HG03095 (cell line): ENCODE data around the gene PNMA8C.
"Not testable (repeated sequence)": the region's sequence is repeated elsewhere in the genome, so short reads cannot be mapped to it uniquely, and the experiment has no call there.

Experiments
- ATAC-seq: cut with Tn5 transposase; IDR thresholded peaks from one replicate; pipeline ENCODE4 v1.9.1; 2021; ENCODE audit warnings: moderate library complexity; ENCODE audit not compliant: unreplicated experiment

PNMA8C gene

DNA sequence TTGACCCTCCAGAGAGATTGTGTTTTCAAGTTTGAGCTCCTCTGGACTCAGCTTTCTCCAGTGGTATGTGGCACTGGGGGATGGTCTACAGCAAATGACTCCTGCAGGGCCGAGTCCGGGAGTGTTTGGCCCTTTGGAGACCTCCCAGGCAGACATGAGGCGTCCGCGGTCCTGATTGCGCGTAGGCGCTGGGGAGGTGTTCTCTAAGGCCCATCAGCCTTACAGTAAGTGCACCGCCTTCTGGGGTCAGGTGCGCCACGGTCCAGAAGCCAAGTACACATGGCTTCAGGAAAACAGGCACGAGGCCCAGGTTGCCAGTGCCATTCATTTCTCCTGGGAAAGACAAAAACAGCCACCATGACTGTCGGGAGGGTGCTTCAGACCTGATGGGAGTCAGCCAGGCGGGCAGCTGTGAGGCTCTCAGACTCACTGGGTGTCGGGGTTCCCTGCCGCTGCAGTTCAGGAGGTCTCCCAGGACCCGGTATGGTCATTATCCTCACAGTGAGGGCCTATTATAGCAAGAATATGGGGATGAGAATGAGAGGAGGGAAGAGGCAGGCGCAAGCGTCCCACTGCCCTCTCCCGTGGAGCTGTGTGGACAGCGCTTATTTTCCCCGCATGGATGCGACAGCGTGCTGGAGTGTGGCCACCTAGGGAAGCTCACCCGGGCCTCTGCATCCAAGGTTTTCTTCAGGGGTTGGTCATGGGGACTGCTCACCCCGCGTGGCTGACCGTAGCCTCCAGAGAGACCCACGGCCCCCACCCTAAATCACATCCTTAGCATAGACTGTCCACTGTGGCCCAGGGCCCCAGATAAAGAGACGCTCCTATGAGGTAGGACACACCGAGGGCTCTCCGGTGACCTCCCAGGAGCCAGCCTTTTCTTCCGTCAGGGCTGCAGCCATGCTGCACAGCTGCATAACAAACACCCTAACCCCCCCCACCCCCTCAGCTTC is 37.2 kb downstream of the PNMA8C start:
- no peak for ATAC-seq

DNA sequence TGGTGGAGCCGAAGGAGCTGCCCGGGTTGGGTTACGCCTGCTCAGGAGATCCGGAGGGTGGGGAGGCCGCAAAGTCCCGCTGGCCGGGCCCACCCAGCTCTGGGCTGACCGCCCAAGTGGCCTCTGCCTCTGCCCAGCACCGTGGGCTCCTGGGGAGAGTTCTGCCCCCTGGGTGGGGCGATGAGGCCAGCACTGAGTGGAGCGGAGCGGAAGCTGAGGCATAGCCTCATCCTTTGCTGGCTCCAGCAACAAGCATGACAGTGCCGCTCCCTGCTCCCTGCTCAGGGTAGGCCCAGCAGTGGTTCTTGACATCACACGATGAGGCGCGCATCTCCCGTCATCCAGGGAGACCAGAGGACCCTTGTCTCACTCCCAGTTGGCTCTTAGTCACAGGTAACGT is 37.9 kb downstream of the PNMA8C start:
- ATAC-seq: no peak

- ATAC-seq: no peak
Observed at GRCh38 chr19:46390121-46390858, 38.4 kb downstream of the PNMA8C start.

DNA sequence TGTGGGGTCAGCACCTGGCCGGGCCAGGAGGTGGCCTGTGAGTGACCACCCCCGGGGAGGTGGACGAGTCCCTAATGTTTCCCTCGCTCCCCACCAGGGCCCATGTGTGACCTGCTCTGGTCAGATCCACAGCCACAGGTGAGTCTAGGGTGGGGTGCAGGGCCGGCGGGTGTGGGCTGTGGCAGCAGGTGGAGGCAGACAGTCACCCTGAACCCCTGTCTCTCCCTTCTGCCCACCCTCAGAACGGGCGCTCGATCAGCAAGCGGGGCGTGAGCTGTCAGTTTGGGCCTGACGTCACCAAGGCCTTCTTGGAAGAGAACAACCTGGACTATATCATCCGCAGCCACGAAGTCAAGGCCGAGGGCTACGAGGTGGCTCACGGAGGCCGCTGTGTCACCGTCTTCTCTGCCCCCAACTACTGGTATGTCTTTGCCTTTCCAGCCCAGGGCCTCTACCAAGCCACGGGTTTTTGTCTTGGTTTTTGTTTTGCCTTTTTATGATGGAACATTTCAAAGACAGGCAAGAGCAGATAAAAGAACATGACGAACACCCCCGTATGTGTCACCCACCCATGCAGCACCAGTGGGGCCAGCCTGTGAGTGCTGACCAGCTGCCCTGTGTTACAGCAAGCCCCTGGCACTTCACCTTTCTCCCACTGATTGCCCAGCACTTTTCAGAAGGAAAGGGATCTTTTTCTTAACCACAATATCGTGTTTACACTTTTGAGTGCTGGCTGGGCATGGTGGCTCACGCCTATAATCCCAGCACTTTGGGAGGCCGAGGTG is 40.2 kb downstream of the PNMA8C start:
- ATAC-seq: no peak

GRCh38 chr19:46387713-46388130 is 41.0 kb downstream of the PNMA8C start:
- ATAC-seq: no peak

DNA sequence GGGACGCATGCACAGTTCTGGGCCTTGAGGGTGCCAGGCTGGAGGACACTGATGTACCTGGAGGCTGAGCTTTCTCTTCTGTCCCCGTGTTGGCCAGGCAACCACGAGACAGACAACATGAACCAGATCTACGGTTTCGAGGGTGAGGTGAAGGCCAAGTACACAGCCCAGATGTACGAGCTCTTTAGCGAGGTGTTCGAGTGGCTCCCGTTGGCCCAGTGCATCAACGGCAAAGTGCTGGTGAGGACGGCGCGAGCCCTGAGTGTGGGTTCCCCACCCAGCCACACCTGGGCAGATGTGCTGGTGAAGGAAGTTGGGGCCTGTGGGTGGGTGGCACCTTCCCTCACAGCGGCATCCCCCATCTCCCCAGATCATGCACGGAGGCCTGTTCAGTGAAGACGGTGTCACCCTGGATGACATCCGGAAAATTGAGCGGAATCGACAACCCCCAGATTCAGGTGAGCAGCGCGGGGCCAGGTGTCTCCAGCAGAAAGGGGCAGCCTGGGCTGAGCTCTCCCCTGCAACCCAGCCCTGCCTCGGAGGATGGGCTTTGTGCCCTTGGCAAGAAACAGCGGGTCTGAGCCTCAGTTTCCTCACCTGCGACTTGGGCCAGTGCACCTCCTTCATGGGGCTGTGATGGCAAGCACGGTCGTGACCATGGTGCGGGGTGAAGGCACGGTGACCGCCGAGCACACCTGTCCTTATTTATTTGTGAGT is 41.6 kb downstream of the PNMA8C start:
- ATAC-seq: no peak

DNA sequence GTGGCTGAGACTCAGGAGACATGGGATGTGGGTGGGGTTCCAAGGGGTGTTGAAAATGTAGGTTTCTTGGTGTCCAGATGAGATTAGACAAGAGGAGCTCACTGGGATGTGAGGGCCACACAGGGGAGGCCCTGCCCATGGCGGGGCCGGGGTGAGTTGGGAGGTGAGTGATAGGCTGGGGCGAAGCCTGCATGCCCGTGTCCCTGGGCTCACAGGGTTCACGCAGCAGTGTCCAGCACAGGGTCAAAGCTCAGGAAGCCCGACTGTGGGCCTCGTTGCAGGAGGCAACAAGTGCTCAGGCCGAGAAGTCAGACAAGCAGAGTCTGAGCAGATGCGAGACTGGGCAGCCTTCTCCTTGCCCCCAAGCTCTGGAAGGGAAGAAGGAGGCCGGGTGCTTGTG is 42.6 kb downstream of the PNMA8C start:
- no peak for ATAC-seq

DNA sequence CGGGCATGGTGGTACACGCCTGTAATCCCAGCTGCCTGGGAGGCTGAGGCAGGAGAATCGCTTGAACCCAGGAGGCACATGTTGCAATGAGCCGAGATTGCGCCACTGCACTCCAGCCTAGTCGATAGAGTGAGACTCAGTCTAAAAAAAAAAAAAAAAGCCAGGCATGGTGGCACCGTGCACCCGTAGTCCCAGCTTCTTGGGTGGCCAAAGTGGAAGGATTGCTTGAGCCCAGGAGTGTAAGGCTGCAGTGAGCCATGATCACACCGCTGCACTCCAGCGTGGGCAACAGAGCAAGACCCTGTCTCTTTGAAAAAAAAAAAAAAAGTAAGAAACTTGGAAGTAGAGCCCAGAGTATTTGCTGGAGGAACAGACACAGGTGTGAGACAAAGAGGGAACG is 43.1 kb downstream of the PNMA8C start:
- ATAC-seq: no peak

DNA sequence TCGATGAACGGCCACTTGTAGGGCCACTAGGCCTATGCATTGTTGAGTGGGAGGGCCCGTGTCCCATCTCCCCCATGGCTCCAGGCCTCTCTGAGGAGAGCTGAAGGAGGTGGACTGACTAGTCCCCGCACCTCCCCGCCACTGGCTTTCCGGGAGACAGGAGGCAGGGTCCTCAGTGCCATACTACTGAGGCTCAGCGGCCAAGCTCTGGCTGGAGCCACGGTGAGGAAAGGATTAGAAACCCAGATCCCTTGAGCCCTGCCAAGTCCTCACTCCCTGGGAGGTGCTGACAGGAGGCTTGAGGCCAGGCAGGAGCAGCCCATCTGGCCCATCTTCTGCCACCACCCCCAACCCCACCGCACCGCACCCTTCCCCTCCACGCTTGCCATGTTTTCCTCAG is 44.3 kb downstream of the PNMA8C start:
- ATAC-seq: no peak

GRCh38 chr19:46383846-46384245 is 44.9 kb downstream of the PNMA8C start:
- ATAC-seq: no peak

DNA sequence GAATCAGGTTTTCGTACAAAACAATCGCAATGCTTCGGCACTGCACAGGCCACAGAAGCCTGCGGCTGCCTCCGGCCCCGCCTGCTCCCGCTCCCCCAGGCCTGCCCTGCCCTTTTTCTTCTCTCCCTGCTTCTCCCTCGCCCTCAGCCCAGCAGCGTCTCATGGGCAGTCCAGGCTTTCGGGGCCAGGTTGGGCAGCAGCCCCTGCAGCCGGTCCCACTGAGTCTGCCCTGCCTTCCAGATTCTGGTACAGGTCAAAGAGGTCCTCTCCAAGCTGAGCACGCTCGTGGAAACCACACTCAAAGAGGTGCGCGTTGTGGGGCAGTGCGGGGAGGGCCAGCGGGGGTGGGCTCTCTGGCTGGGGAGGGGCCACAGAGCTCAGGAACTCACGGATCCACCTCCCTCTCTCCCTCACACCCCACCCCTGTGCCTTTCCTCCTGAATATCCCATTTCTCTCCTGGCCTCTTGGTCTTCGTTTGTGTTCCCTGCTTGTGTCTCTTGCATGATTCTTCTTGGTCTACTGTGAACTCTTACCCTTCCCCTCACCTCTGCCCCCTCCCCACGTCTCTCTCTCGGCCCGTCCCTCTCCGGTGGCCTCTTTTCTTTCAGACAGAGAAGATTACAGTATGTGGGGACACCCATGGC is 45.4 kb downstream of the PNMA8C start:
- no peak for ATAC-seq

GRCh38 chr19:46381756-46382345 is 46.9 kb downstream of the PNMA8C start:
- no peak for ATAC-seq

- no peak for ATAC-seq
Observed at GRCh38 chr19:46381346-46381745, 47.4 kb downstream of the PNMA8C start.

GRCh38 chr19:46380690-46381089 is 48.0 kb downstream of the PNMA8C start:
- no peak for ATAC-seq

DNA sequence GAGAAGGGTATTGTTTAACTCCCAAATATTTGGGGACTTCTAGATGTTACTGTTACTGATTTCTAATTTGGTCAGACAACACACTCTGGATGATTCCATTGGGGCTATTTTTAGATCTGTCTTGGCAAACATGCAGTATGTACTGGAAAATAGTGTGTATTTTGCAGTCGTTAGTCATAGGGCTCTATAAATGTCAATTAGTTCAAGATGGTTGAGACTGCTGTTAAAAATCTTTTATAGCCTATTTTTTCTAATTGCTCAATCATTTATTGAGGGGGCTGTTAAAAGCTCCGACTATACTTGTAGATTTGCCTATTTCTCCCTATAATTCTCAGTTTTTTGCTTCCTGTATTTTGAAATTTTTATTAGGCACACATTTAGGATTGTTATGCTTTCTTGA is 50.5 kb downstream of the PNMA8C start:
- no peak for ATAC-seq

GRCh38 chr19:46376241-46377153 is 52.2 kb downstream of the PNMA8C start:
- no peak for ATAC-seq

DNA sequence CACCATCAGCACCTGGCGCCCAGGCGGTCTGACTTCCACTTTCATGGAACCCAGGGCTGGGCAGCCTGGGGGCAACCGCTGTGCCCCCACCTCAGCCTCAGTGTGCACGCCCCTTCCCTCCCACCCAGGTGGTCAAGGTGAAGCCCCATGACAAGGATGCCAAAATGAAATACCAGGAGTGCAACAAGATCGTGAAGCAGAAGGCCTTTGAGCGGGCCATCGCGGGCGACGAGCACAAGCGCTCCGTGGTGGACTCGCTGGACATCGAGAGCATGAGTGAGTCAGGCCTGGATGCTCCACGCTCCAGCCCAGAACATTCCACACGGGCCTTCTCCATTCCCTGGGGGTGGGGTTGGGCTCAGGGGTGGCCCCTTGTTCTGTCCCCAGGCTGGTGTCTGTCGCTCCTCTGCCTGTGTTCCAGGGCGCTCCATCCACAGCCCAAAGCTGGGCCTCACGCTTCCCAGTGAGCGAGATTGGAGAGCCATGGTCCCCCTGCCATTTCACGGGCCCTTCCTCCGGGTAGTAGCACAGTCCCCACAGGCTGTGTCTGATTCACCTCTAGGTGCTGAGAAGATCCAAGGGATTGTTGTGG is 53.2 kb downstream of the PNMA8C start:
- not testable (repeated sequence) for ATAC-seq
